ENCODE results near the gene DMBT1. TPM values are rescaled to one million over a fixed set of nuclear protein-coding genes. Genes with fewer than 3 reads are reported as not detected.

Gene DMBT1
- total and polyA plus RNA-seq, 8 donors: 0.23 to 24.4 (median 1.6) TPM

DNA sequence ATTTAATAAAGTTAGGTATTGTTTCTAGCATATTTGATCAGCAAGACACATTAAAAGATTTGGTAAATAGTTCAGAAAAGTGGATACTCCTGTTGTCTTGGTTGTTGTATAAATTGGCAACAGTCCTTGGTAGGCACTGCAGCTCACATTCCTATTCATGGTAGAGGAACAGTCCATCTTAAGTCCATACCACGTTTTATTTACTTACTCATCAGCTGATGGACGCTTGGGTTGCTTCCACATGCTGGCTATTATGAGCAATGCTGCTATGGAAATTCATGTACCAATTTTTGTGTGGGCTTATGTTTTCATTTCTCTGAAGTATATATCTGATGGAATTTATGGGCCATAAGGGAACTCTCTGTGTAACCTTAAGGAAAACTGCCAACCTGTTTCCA lies 95.8 kb downstream of the DMBT1 start:
- WGBS, 2 donors: 48 to 51% methylated on average over 2 of the region's 2 CpGs
- no peak overlapping the region for H3K4me3 ChIP-seq
- peaks cover 4 to 8% (median 7%) of the 10 kb centered on the region in 3 donors for H3K4me1 ChIP-seq
- ATAC-seq (peak in 1 of 4 donors; percentile 15), FAIRE-seq (no peak), DNase-seq (no peak)
- no peaks in the 10 kb centered on the region for H3K36me3 ChIP-seq
- intact Hi-C loops (cut with DNase I): no loop called here
- H3K27me3 ChIP-seq: no peaks in the 10 kb centered on the region
- no peak overlapping the region for H3K27ac ChIP-seq
- no peaks in the 10 kb centered on the region for H3K9me3 ChIP-seq
- TF ChIP-seq, protein P1, sequence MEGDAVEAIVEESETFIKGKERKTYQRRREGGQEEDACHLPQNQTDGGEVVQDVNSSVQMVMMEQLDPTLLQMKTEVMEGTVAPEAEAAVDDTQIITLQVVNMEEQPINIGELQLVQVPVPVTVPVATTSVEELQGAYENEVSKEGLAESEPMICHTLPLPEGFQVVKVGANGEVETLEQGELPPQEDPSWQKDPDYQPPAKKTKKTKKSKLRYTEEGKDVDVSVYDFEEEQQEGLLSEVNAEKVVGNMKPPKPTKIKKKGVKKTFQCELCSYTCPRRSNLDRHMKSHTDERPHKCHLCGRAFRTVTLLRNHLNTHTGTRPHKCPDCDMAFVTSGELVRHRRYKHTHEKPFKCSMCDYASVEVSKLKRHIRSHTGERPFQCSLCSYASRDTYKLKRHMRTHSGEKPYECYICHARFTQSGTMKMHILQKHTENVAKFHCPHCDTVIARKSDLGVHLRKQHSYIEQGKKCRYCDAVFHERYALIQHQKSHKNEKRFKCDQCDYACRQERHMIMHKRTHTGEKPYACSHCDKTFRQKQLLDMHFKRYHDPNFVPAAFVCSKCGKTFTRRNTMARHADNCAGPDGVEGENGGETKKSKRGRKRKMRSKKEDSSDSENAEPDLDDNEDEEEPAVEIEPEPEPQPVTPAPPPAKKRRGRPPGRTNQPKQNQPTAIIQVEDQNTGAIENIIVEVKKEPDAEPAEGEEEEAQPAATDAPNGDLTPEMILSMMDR (IDR thresholded peaks at IDR 0.05): no peak

DNA sequence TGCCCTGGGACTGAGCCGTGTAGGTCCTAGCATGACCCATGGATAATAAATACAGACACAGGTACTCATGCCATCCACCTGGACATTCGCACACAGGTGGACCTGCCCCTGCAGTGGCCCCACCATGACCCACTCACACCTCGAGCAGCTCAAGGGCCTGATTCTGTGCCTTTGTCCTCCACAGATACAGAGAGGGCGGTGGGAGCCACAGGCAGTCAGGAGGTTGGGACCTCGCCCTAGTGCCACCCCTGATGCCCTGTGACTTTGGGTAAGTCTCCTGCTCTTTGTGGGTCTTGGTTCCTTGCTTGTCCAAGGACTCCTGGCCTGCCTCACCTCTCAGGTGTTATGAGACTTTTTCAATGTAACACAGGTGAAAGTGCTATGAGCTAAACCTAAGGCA lies 96.2 kb downstream of the DMBT1 start:
- TF ChIP-seq, protein P1 (IDR thresholded peaks at IDR 0.05): no peak
- intact Hi-C loops (cut with DNase I): no loop called here
- WGBS, 2 donors: 86 to 91% methylated on average over 5 of the region's 5 CpGs
- peaks cover 4 to 8% (median 7%) of the 10 kb centered on the region in 3 donors for H3K4me1 ChIP-seq
- no peaks in the 10 kb centered on the region for H3K9me3 ChIP-seq
- no peak overlapping the region for H3K4me3 ChIP-seq
- ATAC-seq (no peak), FAIRE-seq (no peak), DNase-seq (no peak)
- no peaks in the 10 kb centered on the region for H3K36me3 ChIP-seq
- H3K27ac ChIP-seq: no peak overlapping the region
- no peaks in the 10 kb centered on the region for H3K27me3 ChIP-seq

DNA sequence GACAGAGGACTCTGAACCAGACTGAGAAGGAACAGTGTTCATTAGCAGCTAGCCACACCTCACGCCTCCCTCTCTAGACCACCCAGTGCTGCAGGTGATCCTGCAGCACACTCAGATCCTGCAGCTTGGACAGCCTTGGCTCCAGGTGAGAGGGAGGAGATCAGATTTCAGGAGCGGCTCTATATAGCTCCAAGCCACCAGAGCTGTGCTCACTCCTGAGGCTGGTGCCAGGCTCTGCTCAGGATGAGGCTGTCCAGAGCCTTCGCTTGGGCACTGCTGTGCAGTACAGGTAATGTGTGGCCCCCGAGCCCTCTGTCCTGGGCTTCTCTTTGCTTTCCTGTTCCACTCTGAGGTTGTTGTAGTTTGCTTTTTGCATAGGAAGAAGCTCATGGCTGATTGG lies 96.7 kb downstream of the DMBT1 start:
- H3K4me1 ChIP-seq: peaks cover 4 to 8% (median 7%) of the 10 kb centered on the region in 3 donors
- no peaks in the 10 kb centered on the region for H3K36me3 ChIP-seq
- ATAC-seq: peak; percentile 58 to 80 (median 78)
- no peak for FAIRE-seq
- TF ChIP-seq, protein P1 (IDR thresholded peaks at IDR 0.05): no peak
- intact Hi-C loops (cut with DNase I): no loop called here
- H3K4me3 ChIP-seq: no peak overlapping the region
- WGBS, 2 donors: 63 to 71% methylated on average over 4 of the region's 4 CpGs
- DNase-seq: no peak
- H3K9me3 ChIP-seq: no peaks in the 10 kb centered on the region
- H3K27me3 ChIP-seq: no peaks in the 10 kb centered on the region
- no peak overlapping the region for H3K27ac ChIP-seq

DNA sequence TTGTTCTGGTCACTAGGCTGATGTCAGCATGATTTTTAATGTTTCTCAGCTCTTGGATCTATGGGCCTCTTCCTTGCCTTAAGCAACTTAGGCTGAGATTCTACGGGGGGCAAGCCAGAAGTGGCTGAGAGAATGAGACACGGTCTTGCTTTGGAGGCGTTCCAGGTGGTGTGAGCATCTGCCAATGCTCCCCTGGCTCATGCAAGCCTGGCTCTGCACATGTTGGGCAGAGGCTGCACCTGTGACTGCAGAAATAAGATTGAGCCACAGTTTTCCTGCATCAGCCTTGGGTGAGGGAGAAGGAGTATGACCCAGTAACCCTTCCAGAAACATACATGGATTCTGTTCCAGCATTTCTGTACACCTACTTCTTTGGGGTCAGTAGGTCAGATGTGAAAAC lies 97.2 kb downstream of the DMBT1 start:
- FAIRE-seq: no peak
- WGBS, 2 donors: 48 to 54% methylated on average over 3 of the region's 3 CpGs

More for the DNA sequence above, 97.2 kb downstream of the DMBT1 start:
- Histone ChIP-seq H3K36me3 (no peaks in the 10 kb centered on the region), H3K4me3 (no peak overlapping the region), H3K4me1 (peaks cover 4 to 8% (median 7%) of the 10 kb centered on the region in 3 donors), H3K9me3 (no peaks in the 10 kb centered on the region), H3K27ac (no peak overlapping the region), H3K27me3 (no peaks in the 10 kb centered on the region)
- intact Hi-C loops (cut with DNase I): no loop called here
- TF ChIP-seq, protein P1 (IDR thresholded peaks at IDR 0.05): no peak
- DNase-seq (no peak), ATAC-seq (peak; percentile 45 to 70 (median 63))
